Esophagus muscularis mucosa (tissue), 4 donors: Measurements from ENCODE around the gene CHERP. TPM values are rescaled to one million over a fixed set of nuclear protein-coding genes. Genes with fewer than 3 reads are reported as not detected.

Experiments
- DNase-seq: peaks from one replicate; pipeline ENCODE4 v3.0.0-alpha.2; 2017; ENCODE audit errors: extremely low spot score
- H3K27ac ChIP-seq, 4 donors: fragments of 200-600 bp; sonication (generic); replicated peaks in 1 of 4; 1 replicate in 3 of 4; 2 replicates in 1 of 4; pipeline ENCODE4 v1.5.1; 2016 to 2019; ENCODE audit warnings: mild to moderate bottlenecking in 1 of 4
- H3K27me3 ChIP-seq, 4 donors: fragments of 200-600 bp; sonication (generic); one replicate each; pipeline versions ENCODE4 v1.5.1 to v1.6.0; 2016 to 2019
- H3K36me3 ChIP-seq, 4 donors: fragments of 200-600 bp; sonication (generic); one replicate each; pipeline ENCODE4 v1.5.1; 2016 to 2019
- H3K4me1 ChIP-seq, 4 donors: fragments of 200-600 bp; sonication (generic); one replicate each; pipeline ENCODE4 v1.5.1; 2016 to 2019
- H3K4me3 ChIP-seq, 4 donors: fragments of 200-600 bp; sonication (generic); 1 replicate in 2 of 4; 2 replicates in 2 of 4; pipeline ENCODE4 v1.5.1; 2016 to 2019; ENCODE audit warnings: mild to moderate bottlenecking in 4 of 4, moderate library complexity in 1 of 4
- H3K9me3 ChIP-seq, 4 donors: fragments of 200-600 bp; sonication (generic); 1 replicate in 3 of 4; 2 replicates in 1 of 4; pipeline ENCODE4 v1.5.1; 2016 to 2019
- EP300 ChIP-seq: sonication (generic); formaldehyde crosslinking; IDR thresholded peaks from one replicate; pipeline ENCODE4 v1.6.1; 2017; ENCODE audit warnings: antibody characterized with exemption
- POLR2A ChIP-seq: fragments of 450-650 bp; IDR thresholded peaks from one replicate; pipeline ENCODE4 v1.6.1; 2017; ENCODE audit warnings: antibody characterized with exemption, moderate library complexity, mild to moderate bottlenecking, low read depth
- POLR2AphosphoS5 ChIP-seq, 2 donors: sonication (generic); formaldehyde crosslinking; IDR thresholded peaks; one replicate each; pipeline ENCODE4 v1.6.1; 2017; ENCODE audit warnings: antibody characterized with exemption in 2 of 2
- WGBS: methylation state at CpG from one replicate; pipeline ENCODE4 v1.1.5; 2018; 5-methylcytosine and 5-hydroxymethylcytosine counted together
- intact Hi-C: fragments of 100-400 bp; cut with DNase I; formaldehyde crosslinking; loops from one replicate; pipeline ENCODE4 v1.15.1; 2023
- total RNA-seq, 4 donors: library from RNA; depleted of rRNA; stranded (reverse); fragments of >200 nt; gene quantifications; one replicate each; pipeline versions ENCODE4 v1.1.0 to v1.2.1, GENCODE V29; 2016
- TF ChIP-seq, protein P1 (sequence below), 3 experiments: fragments of 200-600 bp in 2 of 3; fragments of 450-650 bp in 1 of 3; sonication (generic) in 2 of 3; IDR thresholded peaks; one replicate each; pipeline ENCODE4 v1.5.1; 2017 to 2019; ENCODE audit warnings: antibody characterized with exemption in 3 of 3, mild to moderate bottlenecking in 2 of 3, moderate library complexity in 1 of 3

CHERP gene
- total RNA-seq, 4 donors from 2014 or later: 9.1 to 18.0 (median 12.9) TPM

DNA sequence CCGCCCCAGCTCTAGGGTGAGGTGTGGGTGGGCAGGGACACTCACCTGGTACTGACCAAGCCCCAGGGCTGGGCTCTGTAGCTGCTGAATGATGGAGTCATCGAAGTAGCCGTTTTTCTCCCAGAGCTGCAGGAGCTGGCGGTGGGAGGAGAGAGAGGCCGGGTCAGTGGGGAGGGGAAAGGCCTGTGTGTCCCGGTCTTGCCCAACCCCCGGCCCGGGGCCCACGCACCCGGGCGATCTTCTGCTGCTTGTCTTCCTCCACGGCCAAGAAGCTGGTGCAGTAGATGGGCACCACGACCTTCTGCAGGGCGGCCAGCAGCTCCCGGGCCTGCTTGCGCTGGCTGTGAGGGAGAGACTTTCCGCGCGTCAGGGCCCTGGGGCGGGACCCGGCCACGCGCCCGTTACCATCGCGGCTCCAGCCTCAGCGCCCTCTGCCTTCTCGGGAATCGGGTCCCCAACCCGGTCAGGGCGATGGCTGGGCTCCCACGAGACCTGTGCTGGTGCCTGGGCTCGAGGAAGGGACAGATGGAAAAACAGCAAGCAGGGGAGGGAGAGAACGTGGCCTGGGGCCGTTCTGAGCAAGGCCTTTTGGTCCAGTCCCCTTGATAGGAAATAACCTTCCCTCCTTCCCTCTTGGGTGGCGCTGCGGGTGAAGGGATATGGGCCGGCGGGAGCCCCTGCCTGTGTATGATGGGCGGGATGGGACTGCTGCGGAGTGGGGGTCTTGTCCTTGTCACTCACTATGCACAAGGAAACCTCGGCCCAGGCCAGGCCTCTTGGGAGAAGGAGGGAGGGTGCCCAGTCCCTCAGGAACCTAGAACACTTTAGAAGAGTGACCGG, 11.5 kb downstream of the CHERP start:
- no peak for DNase-seq
- 93% methylated on average over 13 of the region's 43 CpGs for WGBS
- H3K27me3 ChIP-seq: no peaks in the 10 kb centered on the region
- TF ChIP-seq POLR2A: no peak
- no peak for TF ChIP-seq POLR2AphosphoS5 (IDR thresholded peaks at IDR 0.05)
- TF ChIP-seq, protein P1, sequence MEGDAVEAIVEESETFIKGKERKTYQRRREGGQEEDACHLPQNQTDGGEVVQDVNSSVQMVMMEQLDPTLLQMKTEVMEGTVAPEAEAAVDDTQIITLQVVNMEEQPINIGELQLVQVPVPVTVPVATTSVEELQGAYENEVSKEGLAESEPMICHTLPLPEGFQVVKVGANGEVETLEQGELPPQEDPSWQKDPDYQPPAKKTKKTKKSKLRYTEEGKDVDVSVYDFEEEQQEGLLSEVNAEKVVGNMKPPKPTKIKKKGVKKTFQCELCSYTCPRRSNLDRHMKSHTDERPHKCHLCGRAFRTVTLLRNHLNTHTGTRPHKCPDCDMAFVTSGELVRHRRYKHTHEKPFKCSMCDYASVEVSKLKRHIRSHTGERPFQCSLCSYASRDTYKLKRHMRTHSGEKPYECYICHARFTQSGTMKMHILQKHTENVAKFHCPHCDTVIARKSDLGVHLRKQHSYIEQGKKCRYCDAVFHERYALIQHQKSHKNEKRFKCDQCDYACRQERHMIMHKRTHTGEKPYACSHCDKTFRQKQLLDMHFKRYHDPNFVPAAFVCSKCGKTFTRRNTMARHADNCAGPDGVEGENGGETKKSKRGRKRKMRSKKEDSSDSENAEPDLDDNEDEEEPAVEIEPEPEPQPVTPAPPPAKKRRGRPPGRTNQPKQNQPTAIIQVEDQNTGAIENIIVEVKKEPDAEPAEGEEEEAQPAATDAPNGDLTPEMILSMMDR (IDR thresholded peaks at IDR 0.05): no peak
- TF ChIP-seq EP300: no peak
- H3K4me3 ChIP-seq: no peak overlapping the region
- H3K27ac ChIP-seq: no peak overlapping the region
- peaks cover 97 to 100% (median 100%) of the 10 kb centered on the region in 4 donors for H3K36me3 ChIP-seq
- H3K4me1 ChIP-seq: no peaks in the 10 kb centered on the region
- intact Hi-C loops: no loop called here
- no peaks in the 10 kb centered on the region for H3K9me3 ChIP-seq

DNA sequence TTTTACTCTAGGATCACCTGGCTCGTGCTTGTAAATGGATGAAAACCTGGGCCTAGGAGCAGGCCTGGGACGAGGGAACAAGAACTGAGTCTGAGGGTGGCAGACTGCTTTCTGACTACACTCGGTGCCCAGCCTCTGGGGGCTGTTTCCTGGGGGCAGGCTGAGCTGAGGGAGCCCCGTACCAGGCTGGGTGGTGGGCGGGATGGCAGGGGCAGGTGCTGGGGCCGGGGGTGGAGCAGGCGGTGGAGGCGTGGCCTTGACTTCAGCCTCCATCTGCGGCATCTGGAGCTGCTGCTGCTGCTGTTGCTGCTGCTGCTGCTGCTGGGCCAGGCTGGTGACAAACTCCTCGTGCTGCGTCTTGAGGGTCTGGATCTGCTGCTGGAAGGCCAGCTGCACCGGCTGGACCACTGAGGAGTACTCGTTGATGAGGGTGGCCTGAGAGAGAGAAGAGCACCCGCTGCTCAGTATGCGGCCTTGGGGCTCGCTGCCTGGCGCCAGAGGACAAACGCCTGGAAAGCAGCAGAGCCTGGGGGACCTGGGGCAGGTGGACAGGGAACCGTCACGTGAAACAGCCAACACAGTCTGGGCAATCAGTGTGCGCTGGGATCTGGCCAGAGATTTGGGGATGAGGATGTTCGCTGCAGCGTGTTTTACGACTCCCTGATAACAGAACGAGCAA, 12.6 kb downstream of the CHERP start:
- Histone ChIP-seq H3K4me1 (no peaks in the 10 kb centered on the region), H3K27me3 (no peaks in the 10 kb centered on the region), H3K27ac (no peak overlapping the region), H3K4me3 (no peak overlapping the region), H3K36me3 (peaks cover 99 to 100% (median 100%) of the 10 kb centered on the region in 4 donors), H3K9me3 (no peaks in the 10 kb centered on the region)
- WGBS: 96% methylated on average over 18 of the region's 25 CpGs
- TF ChIP-seq POLR2A (no peak), POLR2AphosphoS5 (IDR thresholded peaks at IDR 0.05) (no peak), EP300 (no peak)
- TF ChIP-seq, protein P1 (IDR thresholded peaks at IDR 0.05): no peak
- intact Hi-C loops: no loop called here
- DNase-seq: no peak

DNA sequence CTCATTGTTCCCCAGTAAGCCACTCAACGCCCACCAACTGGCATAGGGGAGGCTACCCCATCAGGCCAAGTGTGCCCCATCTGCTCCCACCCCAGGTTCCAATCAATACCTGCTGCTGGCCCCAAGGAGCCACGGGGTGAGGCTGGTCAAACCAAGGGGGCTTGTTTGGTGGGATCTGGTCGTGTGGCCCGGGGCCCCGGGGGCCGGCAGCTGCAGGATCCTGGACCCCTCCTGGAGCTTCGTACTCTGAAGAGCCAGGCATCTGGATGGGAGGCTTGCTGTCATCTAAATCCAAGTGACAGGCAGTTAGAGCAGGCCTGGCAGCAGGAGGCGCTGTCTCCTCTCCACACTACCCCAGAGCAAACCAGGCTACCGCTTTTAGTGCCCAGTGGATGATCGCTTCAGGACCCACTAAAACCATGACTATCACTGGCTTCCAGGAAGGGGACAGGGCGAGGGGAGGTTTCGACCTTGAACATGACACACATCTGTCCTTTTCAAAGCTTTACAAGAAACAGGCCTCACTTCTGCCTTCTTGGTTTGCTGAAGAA, 14.2 kb downstream of the CHERP start:
- TF ChIP-seq, protein P1 (IDR thresholded peaks at IDR 0.05): no peak
- no peak for TF ChIP-seq POLR2A
- TF ChIP-seq POLR2AphosphoS5 (IDR thresholded peaks at IDR 0.05): no peak
- TF ChIP-seq EP300: no peak
- no peaks in the 10 kb centered on the region for H3K4me1 ChIP-seq
- no peak overlapping the region for H3K27ac ChIP-seq
- 94% methylated on average over 7 of the region's 12 CpGs for WGBS
- H3K9me3 ChIP-seq: no peaks in the 10 kb centered on the region
- no peak overlapping the region for H3K4me3 ChIP-seq
- DNase-seq: no peak
- H3K27me3 ChIP-seq: no peaks in the 10 kb centered on the region
- peaks cover 93 to 100% (median 100%) of the 10 kb centered on the region in 4 donors for H3K36me3 ChIP-seq
- intact Hi-C loops: no loop called here

DNA sequence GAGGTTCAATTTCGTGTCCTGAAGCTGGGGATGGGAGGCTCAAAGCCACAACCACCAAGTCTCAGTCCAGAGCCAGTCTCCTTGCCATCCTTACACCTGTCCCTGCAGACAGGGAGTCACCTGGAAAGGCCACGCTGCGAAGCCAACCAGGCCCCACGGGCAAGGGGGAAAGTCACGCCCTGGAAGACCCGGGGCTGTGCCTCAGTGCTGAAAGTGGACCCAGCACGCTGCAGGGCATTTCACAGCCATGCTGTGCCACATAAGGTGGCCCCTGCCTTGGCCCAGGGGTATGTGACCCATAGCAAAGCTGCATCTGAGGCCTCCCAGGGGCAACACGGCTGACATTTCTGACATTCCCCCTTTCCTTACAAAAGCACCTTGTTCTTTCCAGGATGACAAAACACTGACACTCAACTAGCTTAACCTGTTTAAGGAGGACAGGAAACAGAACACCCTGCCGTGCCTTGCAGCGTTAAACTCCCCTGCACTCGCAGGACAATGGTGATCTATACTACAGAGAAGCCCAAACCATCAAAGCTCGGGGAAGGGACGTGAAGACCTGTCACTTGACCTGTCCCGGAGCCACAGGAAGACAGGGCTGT, 14.8 kb downstream of the CHERP start:
- peaks cover 93 to 100% (median 100%) of the 10 kb centered on the region in 4 donors for H3K36me3 ChIP-seq
- H3K27ac ChIP-seq: no peak overlapping the region
- TF ChIP-seq, protein P1 (IDR thresholded peaks at IDR 0.05): no peak
- TF ChIP-seq POLR2A: no peak
- no peak for TF ChIP-seq EP300
- TF ChIP-seq POLR2AphosphoS5 (IDR thresholded peaks at IDR 0.05): no peak
- no peak overlapping the region for H3K4me3 ChIP-seq
- no peak for DNase-seq
- 92% methylated on average over 5 of the region's 14 CpGs for WGBS
- no peaks in the 10 kb centered on the region for H3K9me3 ChIP-seq
- H3K4me1 ChIP-seq: no peaks in the 10 kb centered on the region
- H3K27me3 ChIP-seq: no peaks in the 10 kb centered on the region
- intact Hi-C loops: no loop called here
